ENCODE data around the gene STK35. TPM values are rescaled to one million over a fixed set of nuclear protein-coding genes. Genes with fewer than 3 reads are reported as not detected.
"Not testable (repeated sequence)": the region's sequence is repeated elsewhere in the genome, so short reads cannot be mapped to it uniquely, and the experiment has no call there.

The STK35 gene
- total RNA-seq, 1 experiment from 2014 or later: 16.4 TPM

GRCh38 chr20:2156666-2157624 is 55.3 kb downstream of the STK35 start:
- no peak for DNase-seq (ENCODE audit: low read depth)

GRCh38 chr20:2162125-2162822 is 60.6 kb downstream of the STK35 start:
- DNase-seq (ENCODE audit: low read depth): no peak

- DNase-seq (ENCODE audit: low read depth): no peak
Observed at GRCh38 chr20:2162823-2163166, 61.2 kb downstream of the STK35 start.

GRCh38 chr20:2163312-2163711 is 61.7 kb downstream of the STK35 start:
- no peak for DNase-seq (ENCODE audit: low read depth)

- DNase-seq (ENCODE audit: low read depth): no peak
Observed at GRCh38 chr20:2163757-2164156, 62.1 kb downstream of the STK35 start.

GRCh38 chr20:2164421-2164820 is 62.8 kb downstream of the STK35 start:
- DNase-seq (ENCODE audit: low read depth): no peak

- no peak for DNase-seq (ENCODE audit: low read depth)
Observed at GRCh38 chr20:2164966-2165365, 63.3 kb downstream of the STK35 start.

GRCh38 chr20:2165871-2166270 is 64.2 kb downstream of the STK35 start:
- DNase-seq (ENCODE audit: low read depth): no peak

GRCh38 chr20:2167112-2167511 is 65.5 kb downstream of the STK35 start:
- DNase-seq (ENCODE audit: low read depth): no peak

- DNase-seq (ENCODE audit: low read depth): no peak
Observed at GRCh38 chr20:2168946-2169345, 67.3 kb downstream of the STK35 start.

GRCh38 chr20:2169456-2170088 is 67.9 kb downstream of the STK35 start:
- no peak for DNase-seq (ENCODE audit: low read depth)

GRCh38 chr20:2170404-2170803 is 68.8 kb downstream of the STK35 start:
- DNase-seq (ENCODE audit: low read depth): no peak

GRCh38 chr20:2171266-2171790 is 69.7 kb downstream of the STK35 start:
- DNase-seq (ENCODE audit: low read depth): no peak

GRCh38 chr20:2171840-2172239 is 70.2 kb downstream of the STK35 start:
- DNase-seq (ENCODE audit: low read depth): not testable (repeated sequence)

- peak; percentile 40 for DNase-seq (ENCODE audit: low read depth)
Observed at GRCh38 chr20:2172305-2173175, 70.9 kb downstream of the STK35 start.

GRCh38 chr20:2173186-2173585 is 71.6 kb downstream of the STK35 start:
- DNase-seq (ENCODE audit: low read depth): no peak

- no peak for DNase-seq (ENCODE audit: low read depth)
Observed at GRCh38 chr20:2174067-2174466, 72.4 kb downstream of the STK35 start.

GRCh38 chr20:2176946-2177345 is 75.3 kb downstream of the STK35 start:
- DNase-seq (ENCODE audit: low read depth): no peak

- DNase-seq (ENCODE audit: low read depth): no peak
Observed at GRCh38 chr20:2178318-2179232, 76.9 kb downstream of the STK35 start.

GRCh38 chr20:2179233-2179580 is 77.6 kb downstream of the STK35 start:
- no peak for DNase-seq (ENCODE audit: low read depth)
